Neural progenitor cell (in vitro differentiated cells): ENCODE measurements around the gene PHOSPHO1. TPM values are rescaled to one million over a fixed set of nuclear protein-coding genes. Genes with fewer than 3 reads are reported as not detected.

ENCODE experiments used
- DNase-seq: peaks from one replicate; pipeline ENCODE4 v3.0.0-alpha.2; 2016; ENCODE audit warnings: low spot score
- H2AFZ ChIP-seq: fragments of 200-600 bp; sonication (generic); replicated peaks from 2 replicates; pipeline ENCODE4 v1.6.1; 2016; ENCODE audit warnings: antibody characterized with exemption
- H3F3A ChIP-seq: fragments of 200-600 bp; sonication (generic); 2 replicates; pipeline ENCODE4 v1.6.1; 2016; ENCODE audit warnings: antibody characterized with exemption, low read depth
- H3K27ac ChIP-seq: fragments of 200-600 bp; sonication (generic); 2 replicates; pipeline ENCODE4 v1.5.1; 2016; ENCODE audit warnings: mild to moderate bottlenecking
- H3K27me3 ChIP-seq: fragments of 200-600 bp; sonication (generic); 2 replicates; pipeline ENCODE4 v1.6.1; 2016; ENCODE audit warnings: mild to moderate bottlenecking, moderate library complexity
- H3K36me3 ChIP-seq: fragments of 200-600 bp; sonication (generic); 2 replicates; pipeline ENCODE4 v1.5.1; 2016
- H3K4me1 ChIP-seq: fragments of 200-600 bp; sonication (generic); 2 replicates; pipeline ENCODE4 v1.6.1; 2016; ENCODE audit warnings: mixed run types
- H3K4me2 ChIP-seq: fragments of 200-600 bp; sonication (generic); 2 replicates; pipeline ENCODE4 v1.6.1; 2016
- H3K4me3 ChIP-seq: fragments of 200-600 bp; sonication (generic); 2 replicates; pipeline ENCODE4 v1.5.1; 2016
- H3K79me2 ChIP-seq: fragments of 200-600 bp; sonication (generic); 2 replicates; pipeline ENCODE4 v1.6.1; 2016; ENCODE audit warnings: low read depth
- H3K9ac ChIP-seq: fragments of 200-600 bp; sonication (generic); 2 replicates; pipeline ENCODE4 v1.6.1; 2016
- H3K9me3 ChIP-seq: fragments of 200-600 bp; sonication (generic); 2 replicates; pipeline ENCODE4 v1.5.1; 2016; ENCODE audit warnings: low read depth
- H4K20me1 ChIP-seq: fragments of 200-600 bp; sonication (generic); 2 replicates; pipeline ENCODE4 v1.6.1; 2016; ENCODE audit warnings: low read depth
- H3K27ac Mint-ChIP-seq: 3 replicates; pipeline ENCODE4 v1.8.0; 2021; ENCODE audit warnings: mixed read lengths
- H3K27me3 Mint-ChIP-seq: 2 replicates; pipeline ENCODE4 v1.8.0; 2022; ENCODE audit warnings: low read depth, mild to moderate bottlenecking, inconsistent platforms, moderate library complexity, mixed read lengths; ENCODE audit not compliant: insufficient read depth
- H3K36me3 Mint-ChIP-seq: 3 replicates; pipeline ENCODE4 v1.8.0; 2021; ENCODE audit warnings: mixed read lengths
- H3K4me1 Mint-ChIP-seq: 3 replicates; pipeline ENCODE4 v1.8.0; 2021; ENCODE audit warnings: mixed read lengths
- H3K4me3 Mint-ChIP-seq: 3 replicates; pipeline ENCODE4 v1.8.0; 2021; ENCODE audit warnings: mild to moderate bottlenecking, moderate library complexity, mixed read lengths
- H3K9me3 Mint-ChIP-seq: 3 replicates; pipeline ENCODE4 v1.8.0; 2020; ENCODE audit warnings: mixed read lengths
- CTCF ChIP-seq: fragments of 200-600 bp; sonication (generic); IDR thresholded peaks from 2 replicates; pipeline ENCODE4 v1.5.1; 2017; ENCODE audit warnings: antibody characterized with exemption, mild to moderate bottlenecking
- EZH2 ChIP-seq: fragments of 200-600 bp; sonication (generic); IDR thresholded peaks from 2 replicates; pipeline ENCODE4 v1.6.1; 2017; ENCODE audit warnings: antibody characterized with exemption, mild to moderate bottlenecking, moderate library complexity
- EZH2phosphoT487 ChIP-seq: fragments of 200-600 bp; sonication (generic); IDR thresholded peaks from 2 replicates; pipeline ENCODE4 v1.6.1; 2017; ENCODE audit warnings: antibody characterized with exemption
- total RNA-seq: library from RNA; depleted of rRNA; stranded (reverse); fragments of >200 nt; gene quantifications from 2 replicates; pipeline ENCODE4 v1.2.3, GENCODE V29; 2015; ENCODE audit warnings: low replicate concordance

The PHOSPHO1 gene
- total RNA-seq, 1 donor from 2014 or later = not detected

GRCh38 chr17:49223517-49224197 lies 6.9 kb downstream of the PHOSPHO1 start:
- Mint-ChIP-seq H3K9me3 (no peaks in the 10 kb centered on the region), H3K27ac (no peak overlapping the region), H3K36me3 (no peaks in the 10 kb centered on the region), H3K4me1 (peaks cover 7% of the 10 kb centered on the region), H3K4me3 (peak overlapping the region; percentile 80), H3K27me3 (peaks cover 52% of the 10 kb centered on the region)
- peaks cover 7% of the 10 kb centered on the region for H3K4me1 ChIP-seq
- no peak overlapping the region for H3K27ac ChIP-seq
- peak; percentile 77 for DNase-seq
- no peaks in the 10 kb centered on the region for H3K36me3 ChIP-seq
- H3K4me3 ChIP-seq = peak overlapping the region; percentile 39
- H3K27me3 ChIP-seq = peaks cover 75% of the 10 kb centered on the region
- H3K9me3 ChIP-seq = no peaks in the 10 kb centered on the region
- peak overlapping the region; percentile 80 for H3K4me2 ChIP-seq
- TF ChIP-seq EZH2 (no peak), CTCF (peak; percentile 91), EZH2phosphoT487 (no peak)
- H4K20me1 ChIP-seq = peaks cover 9% of the 10 kb centered on the region
- H3K79me2 ChIP-seq = no peaks in the 10 kb centered on the region
- no peak overlapping the region for H3K9ac ChIP-seq
- peak overlapping the region; percentile 88 for H2AFZ ChIP-seq
- peaks cover 7% of the 10 kb centered on the region for H3F3A ChIP-seq

GRCh38 chr17:49223168-49223516 lies 7.4 kb downstream of the PHOSPHO1 start:
- Mint-ChIP-seq H3K4me3 (peak overlapping the region; percentile 80), H3K4me1 (peaks cover 7% of the 10 kb centered on the region), H3K9me3 (no peaks in the 10 kb centered on the region), H3K27me3 (peaks cover 51% of the 10 kb centered on the region), H3K36me3 (no peaks in the 10 kb centered on the region), H3K27ac (no peak overlapping the region)
- peak overlapping the region; percentile 39 for H3K4me3 ChIP-seq
- peaks cover 7% of the 10 kb centered on the region for H3K4me1 ChIP-seq
- no peak overlapping the region for H2AFZ ChIP-seq
- H3F3A ChIP-seq = peaks cover 7% of the 10 kb centered on the region
- H3K27me3 ChIP-seq = peaks cover 69% of the 10 kb centered on the region
- H4K20me1 ChIP-seq = peaks cover 9% of the 10 kb centered on the region
- no peaks in the 10 kb centered on the region for H3K79me2 ChIP-seq
- no peak overlapping the region for H3K27ac ChIP-seq
- no peak for DNase-seq
- TF ChIP-seq CTCF (no peak), EZH2phosphoT487 (no peak), EZH2 (no peak)
- H3K9ac ChIP-seq = no peak overlapping the region
- no peaks in the 10 kb centered on the region for H3K9me3 ChIP-seq
- peak overlapping the region; percentile 80 for H3K4me2 ChIP-seq
- no peaks in the 10 kb centered on the region for H3K36me3 ChIP-seq

GRCh38 chr17:49219987-49220386 lies 10.6 kb downstream of the PHOSPHO1 start:
- Histone ChIP-seq H3K27me3 (peaks cover 38% of the 10 kb centered on the region), H3F3A (no peaks in the 10 kb centered on the region), H3K4me1 (peaks cover 7% of the 10 kb centered on the region), H3K27ac (no peak overlapping the region), H2AFZ (no peak overlapping the region), H3K4me3 (no peak overlapping the region), H3K79me2 (no peaks in the 10 kb centered on the region), H3K9me3 (no peaks in the 10 kb centered on the region), H4K20me1 (peaks cover 5% of the 10 kb centered on the region), H3K4me2 (no peak overlapping the region), H3K36me3 (no peaks in the 10 kb centered on the region), H3K9ac (no peak overlapping the region)
- H3K27me3 Mint-ChIP-seq = peaks cover 28% of the 10 kb centered on the region
- H3K4me3 Mint-ChIP-seq = no peak overlapping the region
- peaks cover 7% of the 10 kb centered on the region for H3K4me1 Mint-ChIP-seq
- TF ChIP-seq CTCF (no peak), EZH2phosphoT487 (no peak), EZH2 (no peak)
- no peak for DNase-seq
- no peaks in the 10 kb centered on the region for H3K9me3 Mint-ChIP-seq
- H3K27ac Mint-ChIP-seq = no peak overlapping the region
- H3K36me3 Mint-ChIP-seq = no peaks in the 10 kb centered on the region
